HEK293T (cell line): ENCODE data around the gene PTPRH.

Experiments
- CTCF ChIA-PET: fragments of 350-600 bp; formaldehyde crosslinking; extraction: SDS; loops from one replicate; lab custom pipeline; 2021; ENCODE audit warnings: antibody characterized with exemption, inconsistent platforms; lab: Yijun Ruan, JAX
- POLR2A ChIA-PET: fragments of 350-600 bp; formaldehyde crosslinking; extraction: SDS; loops from one replicate; lab custom pipeline; 2020; ENCODE audit warnings: antibody characterized with exemption, inconsistent platforms; lab: Yijun Ruan, JAX
- DNase-seq: peaks from one replicate; pipeline ENCODE4 v3.0.0; 2012; ENCODE audit warnings: mixed read lengths; ENCODE audit errors: extremely low spot score
- ARNT ChIP-seq: fragments of 450-650 bp; IDR thresholded peaks from 2 replicates; pipeline ENCODE4 v1.6.1; 2017; ENCODE audit warnings: mild to moderate bottlenecking
- BHLHE40 ChIP-seq: fragments of 450-650 bp; IDR thresholded peaks from 2 replicates; pipeline ENCODE4 v1.6.1; 2016; ENCODE audit warnings: mild to moderate bottlenecking, moderate library complexity, borderline replicate concordance
- CTBP1 ChIP-seq: fragments of 450-650 bp; IDR thresholded peaks from 2 replicates; pipeline ENCODE4 v1.6.1; 2016; ENCODE audit warnings: borderline replicate concordance
- ELF4 ChIP-seq: fragments of 450-650 bp; IDR thresholded peaks from 2 replicates; pipeline ENCODE4 v1.6.1; 2017; ENCODE audit warnings: antibody characterized with exemption
- FOXA1 ChIP-seq: fragments of 450-650 bp; IDR thresholded peaks from 2 replicates; pipeline ENCODE4 v1.6.1; 2016; ENCODE audit warnings: mild to moderate bottlenecking
- FOXK2 ChIP-seq: fragments of 450-650 bp; IDR thresholded peaks from 2 replicates; pipeline ENCODE4 v1.6.1; 2016; ENCODE audit warnings: mild to moderate bottlenecking
- FOXM1 ChIP-seq: fragments of 450-650 bp; IDR thresholded peaks from 2 replicates; pipeline ENCODE4 v1.6.1; 2017; ENCODE audit warnings: mild to moderate bottlenecking, borderline replicate concordance
- HDGF ChIP-seq: fragments of 450-650 bp; IDR thresholded peaks from 2 replicates; pipeline ENCODE4 v1.6.1; 2017; ENCODE audit warnings: antibody characterized with exemption, borderline replicate concordance
- L3MBTL2 ChIP-seq: fragments of 450-650 bp; conservative IDR thresholded peaks from 2 replicates; pipeline ENCODE4 v1.6.1; 2016; ENCODE audit warnings: mild to moderate bottlenecking
- LEF1 ChIP-seq: fragments of 450-650 bp; IDR thresholded peaks from 2 replicates; pipeline ENCODE4 v1.6.1; 2017; ENCODE audit warnings: mild to moderate bottlenecking, borderline replicate concordance
- NFRKB ChIP-seq: fragments of 450-650 bp; IDR thresholded peaks from 2 replicates; pipeline ENCODE4 v1.6.1; 2016; ENCODE audit warnings: mild to moderate bottlenecking, moderate library complexity
- SP1 ChIP-seq: fragments of 450-650 bp; IDR thresholded peaks from 2 replicates; pipeline ENCODE4 v1.6.1; 2017
- SUZ12 ChIP-seq: fragments of 450-650 bp; IDR thresholded peaks from 2 replicates; pipeline ENCODE4 v1.6.1; 2016; ENCODE audit warnings: mild to moderate bottlenecking
- TARDBP ChIP-seq: fragments of 450-650 bp; IDR thresholded peaks from 2 replicates; pipeline ENCODE4 v1.6.1; 2016
- ZNF384 ChIP-seq: fragments of 450-650 bp; IDR thresholded peaks from 2 replicates; pipeline ENCODE4 v1.6.1; 2016
- TF ChIP-seq, protein P1 (sequence below): fragments of 450-650 bp; IDR thresholded peaks from 2 replicates; pipeline ENCODE4 v1.6.1; 2016

PTPRH gene

DNA sequence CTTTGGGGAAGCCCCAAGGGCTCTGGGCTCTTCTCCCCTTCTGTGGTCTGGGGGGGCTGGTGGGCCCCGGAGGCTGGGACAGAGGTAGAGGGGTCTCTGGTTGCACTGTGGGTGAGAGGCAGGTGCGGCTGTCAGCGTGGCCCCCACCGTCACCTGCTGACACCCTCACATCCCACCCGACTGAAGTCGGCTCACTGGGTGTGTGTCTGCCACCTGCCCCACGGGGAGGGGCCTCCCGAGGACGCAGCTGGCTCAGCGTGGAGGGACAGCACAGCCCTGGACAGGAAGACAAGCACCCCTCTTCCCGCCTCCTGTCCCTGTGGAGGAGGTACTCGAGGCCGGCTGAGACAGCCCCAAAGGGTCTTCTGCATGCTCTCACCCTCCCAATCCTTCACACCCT, 21.5 kb upstream of the PTPRH start:
- DNase-seq: no peak
- ChIA-PET CTCF (no interaction called here), POLR2A (no interaction called here)
- TF ChIP-seq FOXK2 (no peak), LEF1 (no peak), NFRKB (no peak)

DNA sequence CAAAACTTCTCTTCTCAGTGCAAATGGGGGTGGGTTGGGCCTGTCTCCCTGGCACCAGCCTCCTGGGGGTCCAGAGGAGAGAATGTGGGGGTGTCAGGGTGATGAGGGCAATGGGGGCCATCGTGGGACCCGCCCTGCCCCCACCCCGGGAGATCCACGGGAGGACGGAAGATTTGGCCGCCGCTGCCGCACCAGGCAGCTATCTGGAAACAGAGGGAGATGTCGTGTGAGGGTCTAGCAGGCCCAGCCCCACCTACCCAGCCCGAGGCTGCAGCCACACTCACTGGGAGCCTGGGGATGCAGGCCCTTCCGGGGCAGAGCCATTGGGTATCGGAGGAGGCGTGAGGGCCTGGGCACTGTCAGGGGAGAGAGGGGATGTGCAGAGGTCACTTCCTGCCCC, 21.0 kb upstream of the PTPRH start:
- TF ChIP-seq ZNF384: no peak
- DNase-seq: no peak
- ChIA-PET POLR2A (interaction anchor here (0.8 kb wide), 1 partner anchor 29 kb away, joined by 3 read pairs; the partner anchor contains the start of gene PPP6R1), CTCF (no interaction called here)

DNA sequence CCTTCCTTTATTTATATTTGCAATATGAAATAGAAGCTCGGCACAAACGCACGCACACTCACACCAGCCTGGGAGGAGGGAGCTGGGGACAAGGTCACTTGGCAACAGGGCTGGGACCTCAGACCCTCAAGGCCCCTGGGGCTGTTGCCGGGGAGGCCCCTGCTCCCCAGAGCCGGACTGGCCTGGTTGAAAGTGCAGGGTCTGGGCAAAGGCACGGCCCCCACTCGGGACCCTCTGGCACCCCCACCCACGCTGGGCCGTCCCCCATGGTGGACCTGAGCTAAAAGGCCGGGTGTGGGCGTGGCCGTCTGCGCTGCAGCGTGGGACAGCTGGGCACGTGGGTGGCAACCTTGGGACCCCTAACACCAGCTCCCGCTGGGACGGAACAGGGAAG, 20.5 kb upstream of the PTPRH start:
- CTCF ChIA-PET: no interaction called here
- DNase-seq: no peak
- POLR2A ChIA-PET: interaction anchor here (0.8 kb wide), 1 partner anchor 30 kb away, joined by 3 read pairs; the partner anchor contains the start of gene PPP6R1
- TF ChIP-seq ARNT: no peak
- TF ChIP-seq ZNF384: no peak
- TF ChIP-seq FOXM1: no peak
- no peak for TF ChIP-seq BHLHE40
- TF ChIP-seq NFRKB: no peak
- TF ChIP-seq HDGF: no peak
- no peak for TF ChIP-seq LEF1
- TF ChIP-seq, protein P1, sequence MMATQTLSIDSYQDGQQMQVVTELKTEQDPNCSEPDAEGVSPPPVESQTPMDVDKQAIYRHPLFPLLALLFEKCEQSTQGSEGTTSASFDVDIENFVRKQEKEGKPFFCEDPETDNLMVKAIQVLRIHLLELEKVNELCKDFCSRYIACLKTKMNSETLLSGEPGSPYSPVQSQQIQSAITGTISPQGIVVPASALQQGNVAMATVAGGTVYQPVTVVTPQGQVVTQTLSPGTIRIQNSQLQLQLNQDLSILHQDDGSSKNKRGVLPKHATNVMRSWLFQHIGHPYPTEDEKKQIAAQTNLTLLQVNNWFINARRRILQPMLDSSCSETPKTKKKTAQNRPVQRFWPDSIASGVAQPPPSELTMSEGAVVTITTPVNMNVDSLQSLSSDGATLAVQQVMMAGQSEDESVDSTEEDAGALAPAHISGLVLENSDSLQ: no peak
- TF ChIP-seq SP1: no peak
- no peak for TF ChIP-seq CTBP1
- no peak for TF ChIP-seq ELF4
- no peak for TF ChIP-seq L3MBTL2
- no peak for TF ChIP-seq TARDBP

DNA sequence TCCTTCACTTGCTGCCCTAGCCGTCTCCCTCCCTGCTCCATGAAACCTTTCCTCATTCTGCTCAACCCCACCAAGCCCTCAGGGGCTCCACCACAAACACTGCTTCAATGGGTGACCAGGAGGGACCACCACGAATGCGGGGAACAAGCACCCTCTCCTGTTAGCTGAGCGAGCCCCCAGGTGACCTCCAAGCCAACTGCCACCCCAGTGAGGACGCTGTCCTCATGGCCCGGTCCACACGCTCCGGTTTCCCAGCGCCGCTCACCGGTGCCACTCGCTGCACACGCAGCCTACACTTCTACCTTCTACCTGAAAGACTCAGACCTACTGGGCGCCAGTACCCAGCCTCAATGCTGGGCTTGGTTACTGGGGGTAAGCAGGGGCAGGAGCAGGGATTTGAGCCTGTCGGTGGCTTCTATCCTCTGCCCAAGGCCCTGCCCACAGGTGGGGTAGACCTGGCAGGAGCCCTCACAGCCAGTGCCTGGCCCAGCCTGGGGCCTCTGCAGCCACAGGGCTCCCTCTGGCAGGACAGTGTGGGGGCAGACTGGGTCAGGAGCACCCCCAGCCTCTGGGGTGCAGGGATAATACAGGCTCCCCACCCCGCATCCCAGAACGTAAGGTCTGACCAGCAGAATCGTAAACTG, 20.0 kb upstream of the PTPRH start:
- DNase-seq: no peak
- ChIA-PET CTCF (no interaction called here), POLR2A (interaction anchor here (0.8 kb wide), 1 partner anchor 30 kb away, joined by 3 read pairs; the partner anchor contains the start of gene PPP6R1)
- TF ChIP-seq SP1: no peak
- TF ChIP-seq BHLHE40: no peak
- TF ChIP-seq ARNT: no peak
- no peak for TF ChIP-seq HDGF
- no peak for TF ChIP-seq LEF1
- TF ChIP-seq CTBP1: no peak
- no peak for TF ChIP-seq ELF4
- TF ChIP-seq FOXA1: no peak
- no peak for TF ChIP-seq TARDBP
- TF ChIP-seq L3MBTL2: no peak
- TF ChIP-seq FOXM1: no peak
- no peak for TF ChIP-seq FOXK2
- no peak for TF ChIP-seq SUZ12
- TF ChIP-seq, protein P1: no peak
- TF ChIP-seq NFRKB: no peak

DNA sequence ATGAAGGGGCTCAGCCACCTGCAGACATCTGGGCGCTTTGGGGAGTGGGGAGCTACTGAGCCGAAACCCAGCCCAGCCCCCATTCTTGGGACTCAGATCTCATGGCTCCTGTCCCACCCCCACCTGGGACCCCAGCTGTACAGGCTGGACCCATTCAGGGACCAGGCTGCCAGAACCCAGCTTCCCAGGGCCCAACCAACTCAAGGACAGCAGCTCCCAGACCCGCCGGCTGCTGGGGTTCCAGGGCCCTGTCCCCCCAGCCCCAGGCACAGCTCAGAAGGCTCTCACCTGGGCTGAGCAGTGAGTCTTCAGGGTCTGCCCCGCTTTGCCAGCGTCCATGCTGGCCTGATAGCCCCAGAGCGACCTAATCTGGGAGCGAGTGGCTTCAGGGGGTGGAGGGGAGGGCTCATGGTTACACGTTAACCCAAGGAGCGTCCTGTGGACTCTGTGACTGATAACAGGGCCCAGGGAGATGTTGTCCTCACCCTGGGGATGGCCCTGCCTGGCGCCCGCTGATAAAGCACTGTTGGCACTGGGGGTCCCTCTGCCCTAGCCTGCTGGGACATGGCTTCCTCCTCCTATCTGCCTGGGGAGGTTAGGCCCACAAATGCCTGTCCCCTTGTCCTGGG, 19.2 kb upstream of the PTPRH start, which contains the start of gene TMEM86B:
Gene TMEM86B, minus strand, starts transcription at position 361 of the 629 bp plus-strand sequence. Its CDS starts 22 bp downstream, at position 339.
- no peak for DNase-seq
- TF ChIP-seq L3MBTL2: no peak
- TF ChIP-seq SP1: no peak
- no peak for TF ChIP-seq CTBP1
- no peak for TF ChIP-seq NFRKB
- no peak for TF ChIP-seq ARNT
- no peak for TF ChIP-seq TARDBP
- TF ChIP-seq, protein P1: no peak
- TF ChIP-seq SUZ12: no peak
- TF ChIP-seq BHLHE40: no peak
- no peak for TF ChIP-seq ELF4
- no peak for TF ChIP-seq ZNF384
- no peak for TF ChIP-seq HDGF
- no peak for TF ChIP-seq FOXA1
- no peak for TF ChIP-seq FOXM1
- no peak for TF ChIP-seq LEF1
- no peak for TF ChIP-seq FOXK2
- ChIA-PET CTCF (interaction anchor here (0.7 kb wide), 1 partner anchor 17 kb away, joined by 3 read pairs; no protein-coding TSS in a partner anchor), POLR2A (no interaction called here)

DNA sequence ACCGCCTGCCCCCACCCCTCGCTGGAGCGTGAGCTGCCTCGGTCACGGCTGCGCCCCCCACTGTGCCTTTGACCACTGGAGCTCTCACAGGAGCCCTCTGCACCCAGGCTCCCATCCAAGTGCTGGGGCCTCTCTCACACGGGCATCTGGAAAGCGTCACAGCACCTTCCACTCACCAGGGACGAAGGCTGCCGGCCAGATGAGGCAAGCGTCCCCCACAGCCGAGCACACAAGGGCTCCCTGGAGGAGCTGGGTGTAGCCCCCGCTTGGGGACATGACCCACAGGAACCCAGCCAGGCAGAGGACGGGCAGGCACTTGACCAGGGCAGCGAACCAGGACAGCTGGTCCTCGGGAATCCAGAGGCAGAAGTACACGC, 18.7 kb upstream of the PTPRH start:
- no peak for TF ChIP-seq ARNT
- no peak for TF ChIP-seq LEF1
- no peak for TF ChIP-seq BHLHE40
- TF ChIP-seq, protein P1: no peak
- TF ChIP-seq SP1: no peak
- no peak for TF ChIP-seq FOXA1
- no peak for TF ChIP-seq FOXM1
- TF ChIP-seq NFRKB: no peak
- TF ChIP-seq TARDBP: no peak
- TF ChIP-seq ZNF384: no peak
- ChIA-PET CTCF (interaction anchor here (0.7 kb wide), 1 partner anchor 17 kb away, joined by 3 read pairs; no protein-coding TSS in a partner anchor), POLR2A (no interaction called here)
- no peak for DNase-seq
